Stimulated activated CD4-positive, alpha-beta T cell treated with anti-CD3 and anti-CD28 coated beads, Interleukin-1b, Interleukin-23, amount 100 ng/mL, for 24 hours (primary cell): ENCODE data around the gene RUSF1.
"Not testable (repeated sequence)": the region's sequence is repeated elsewhere in the genome, so short reads cannot be mapped to it uniquely, and the experiment has no call there.

Source experiments
- DNase-seq, 4 experiments: peaks; one replicate each; pipeline ENCODE4 v3.0.0-alpha.2; 2020; ENCODE audit warnings: low read depth in 4 of 4, low spot score in 1 of 4

RUSF1 gene

DNA sequence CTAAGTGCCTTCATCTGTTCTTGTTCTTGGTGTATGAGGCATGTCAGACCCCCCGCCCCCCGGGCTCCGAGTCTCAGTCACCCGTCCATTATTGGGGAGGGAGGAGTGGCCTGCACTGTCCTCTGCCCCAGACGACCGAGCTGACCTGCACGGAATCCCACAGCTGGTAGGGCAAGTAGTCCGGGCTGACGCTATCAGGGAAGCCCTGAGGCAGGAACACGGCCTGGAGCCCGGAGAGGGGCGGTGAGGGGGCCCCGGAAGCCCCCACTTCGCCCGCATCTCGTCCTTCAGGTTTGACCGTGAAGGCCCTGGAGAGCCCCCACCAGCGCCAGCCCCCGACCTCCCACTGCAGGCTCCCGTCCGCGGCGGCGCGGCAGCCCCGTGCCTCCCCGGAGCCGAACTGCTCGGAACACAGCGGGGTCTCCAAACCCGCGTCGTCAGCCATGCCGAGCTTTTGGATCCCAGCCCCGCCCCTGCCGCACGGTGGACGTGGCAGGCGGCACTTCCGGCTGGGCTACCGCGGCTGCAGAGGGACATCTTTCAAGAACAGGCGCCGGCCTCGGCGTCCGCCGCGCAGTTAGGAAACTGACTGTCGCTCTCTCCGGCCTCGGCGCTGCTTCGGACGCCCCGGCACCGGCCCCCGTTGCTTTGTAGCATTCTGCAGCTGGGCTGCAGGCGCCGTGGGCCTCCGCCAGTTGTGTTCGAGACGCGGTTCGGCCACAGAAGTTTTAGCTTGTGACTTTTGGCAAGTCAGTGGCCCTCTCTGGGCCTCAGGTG is at the start of gene RUSF1:
Gene RUSF1 (minus strand): TSS at position 463 of the 777 bp plus-strand sequence. CDS start 18 bp downstream, at position 445.
- DNase-seq, result peak; percentile 58 to 87 (median 74)

DNA sequence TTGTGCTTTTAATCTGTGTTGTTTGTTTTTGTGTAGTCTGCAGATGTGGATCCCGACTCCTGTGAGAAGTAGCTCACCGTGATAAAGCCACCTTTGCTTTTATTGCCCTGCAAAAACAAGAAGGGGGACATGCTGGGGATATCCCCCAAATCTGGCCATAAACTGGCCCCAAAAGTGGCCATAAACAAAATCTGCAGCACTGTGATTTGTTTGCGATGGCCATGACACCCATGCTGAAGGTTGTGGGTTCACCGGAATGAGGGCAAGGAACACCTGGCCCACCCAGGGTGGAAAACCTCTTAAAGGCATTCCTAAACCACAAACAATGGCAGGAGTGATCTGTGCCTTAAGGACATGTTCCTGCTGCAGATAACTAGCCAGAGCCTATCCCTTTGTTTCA is 34.6 kb upstream of the RUSF1 start:
- DNase-seq, result no peak

DNA sequence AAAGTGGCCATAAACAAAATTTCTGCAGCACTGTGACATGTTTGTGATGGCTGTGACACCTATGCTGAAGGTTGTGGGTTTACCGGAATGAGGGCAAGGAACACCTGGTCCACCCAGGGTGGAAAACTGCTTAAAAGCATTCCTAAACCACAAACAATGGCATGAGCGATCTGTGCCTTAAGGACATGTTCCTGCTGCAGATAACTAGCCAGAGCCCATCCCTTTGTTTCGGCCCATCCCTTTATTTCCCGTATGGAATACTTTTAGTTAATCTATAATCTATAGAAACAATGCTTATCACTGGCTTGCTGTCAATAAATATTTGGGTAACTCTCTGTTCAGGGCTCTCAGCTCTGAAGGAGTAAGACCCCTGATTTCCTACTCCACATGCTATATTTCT is 31.6 kb upstream of the RUSF1 start:
- DNase-seq, result not testable (repeated sequence)

DNA sequence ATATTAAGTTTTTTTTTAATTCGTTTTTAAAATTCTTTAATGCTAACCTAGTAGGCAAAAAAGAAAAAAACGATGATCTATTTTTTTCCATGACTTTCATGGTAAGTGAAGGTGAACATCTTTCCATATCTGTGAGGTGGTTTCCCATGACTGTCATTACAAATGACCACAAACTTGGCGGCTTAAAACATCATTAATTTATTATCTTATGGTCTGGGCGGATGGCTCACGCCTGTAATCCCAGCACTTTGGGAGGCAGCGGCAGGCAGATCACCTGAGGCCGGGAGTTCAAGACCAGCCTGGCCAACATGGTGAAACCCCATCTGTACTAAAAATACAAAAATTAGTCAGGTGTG is 30.0 kb upstream of the RUSF1 start:
- not testable (repeated sequence) for DNase-seq

DNA sequence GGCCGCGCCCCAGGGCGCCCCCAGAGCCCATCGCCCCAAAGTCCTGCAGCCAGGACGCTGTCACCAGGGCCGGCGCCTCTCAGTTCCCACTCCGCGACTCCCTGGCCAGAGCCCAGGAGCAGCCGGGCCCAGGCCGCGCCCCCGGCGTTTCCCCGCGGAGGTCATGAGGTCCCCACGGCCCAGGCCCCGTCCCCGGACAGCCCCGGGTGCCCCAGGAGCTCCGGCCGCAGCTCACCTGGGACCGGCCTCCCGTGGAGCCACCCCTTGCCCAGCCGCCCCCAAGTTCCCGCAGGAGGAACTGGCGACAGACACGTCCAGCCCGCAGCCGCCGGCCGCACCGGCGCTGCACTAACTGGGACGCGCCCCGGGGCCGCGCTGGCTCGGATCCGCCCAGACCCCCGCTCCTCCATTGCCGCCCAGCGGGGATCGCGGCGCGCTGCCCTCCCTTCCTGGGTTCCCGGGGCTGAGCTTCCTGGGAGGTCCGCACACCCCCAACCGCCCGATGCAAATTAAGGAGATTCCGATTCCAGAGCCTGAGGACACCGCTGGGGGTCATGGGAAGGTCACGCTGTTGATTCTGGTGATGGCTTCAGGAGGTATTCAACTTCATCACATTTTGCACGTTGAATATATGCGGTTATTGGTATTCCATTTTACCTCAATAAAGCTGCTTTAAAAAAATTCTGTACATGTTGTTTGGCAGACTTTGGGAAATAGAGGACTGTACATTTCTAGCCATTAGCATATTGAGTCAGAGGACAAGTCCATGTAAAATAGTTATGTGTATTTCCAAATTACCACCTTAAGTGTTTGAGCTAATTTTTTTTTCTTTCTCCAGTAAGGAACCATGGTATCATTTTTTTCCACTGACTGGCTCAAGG is 29.4 kb upstream of the RUSF1 start:
- no peak for DNase-seq

DNA sequence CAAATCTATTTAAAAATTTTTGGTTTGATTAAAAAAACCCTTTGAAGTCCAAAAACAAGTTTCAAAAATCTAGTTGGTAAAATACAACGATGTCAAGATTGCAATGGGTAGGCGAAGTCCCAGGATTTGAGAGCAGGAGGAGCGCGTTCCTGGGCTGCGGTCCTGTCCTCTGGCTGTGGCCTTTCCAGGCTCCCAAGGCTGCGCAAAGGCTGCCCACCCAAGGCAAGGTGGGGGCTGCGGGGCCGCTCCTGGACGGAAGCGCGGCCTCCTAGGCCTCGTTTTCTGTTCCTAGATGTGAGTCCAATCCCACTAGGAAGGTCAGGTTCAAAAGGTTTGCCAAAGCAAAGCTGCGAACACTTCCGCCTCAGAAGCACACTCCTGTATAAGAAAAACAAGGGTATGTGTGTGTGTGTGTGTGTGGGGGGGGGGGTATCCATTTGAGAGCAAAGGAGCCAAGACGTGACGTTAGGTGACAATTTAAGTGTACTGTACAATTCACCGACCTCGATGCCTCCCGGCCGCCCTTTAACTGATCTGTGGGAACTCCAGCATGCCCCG is 28.7 kb upstream of the RUSF1 start:
- DNase-seq, result no peak

DNA sequence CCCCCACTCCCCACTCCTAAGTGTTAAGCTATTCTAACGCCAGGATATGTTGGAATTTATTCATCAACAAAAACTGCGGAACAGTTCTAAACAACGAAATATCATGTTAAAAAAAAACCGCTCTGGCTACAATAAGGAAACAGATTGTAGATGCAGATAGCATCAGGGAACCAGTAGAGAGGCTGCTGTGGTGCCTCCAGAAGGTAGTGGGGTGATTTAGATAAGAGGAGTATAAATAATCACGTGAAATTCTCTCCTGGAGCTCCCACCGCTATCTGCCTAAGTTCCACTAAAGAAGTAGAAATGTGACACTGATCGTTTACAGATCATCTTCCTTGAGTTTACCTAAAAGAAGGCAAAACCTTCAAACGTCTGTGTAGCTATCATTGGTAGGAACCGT is 27.5 kb upstream of the RUSF1 start:
- no peak for DNase-seq

DNA sequence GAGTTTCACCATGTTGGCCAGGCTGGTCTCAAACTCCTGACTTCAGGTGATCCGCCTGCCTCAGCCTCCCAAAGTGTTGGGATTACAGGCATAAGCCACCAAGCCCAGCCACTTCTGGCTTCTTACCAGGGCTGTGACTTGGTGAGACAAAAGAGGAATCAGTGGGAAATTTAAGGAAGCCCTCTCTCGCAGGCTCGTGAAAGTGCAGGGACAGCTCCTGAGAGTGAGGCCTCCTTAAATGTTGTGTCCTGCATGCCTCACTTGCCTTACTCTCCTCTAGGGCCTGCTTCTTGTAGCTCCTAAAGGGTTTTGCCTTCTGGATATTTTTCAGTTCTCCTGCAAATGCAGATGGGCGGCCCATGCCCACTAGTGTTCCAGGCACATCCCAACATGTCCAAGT is 24.7 kb upstream of the RUSF1 start:
- DNase-seq, result no peak

DNA sequence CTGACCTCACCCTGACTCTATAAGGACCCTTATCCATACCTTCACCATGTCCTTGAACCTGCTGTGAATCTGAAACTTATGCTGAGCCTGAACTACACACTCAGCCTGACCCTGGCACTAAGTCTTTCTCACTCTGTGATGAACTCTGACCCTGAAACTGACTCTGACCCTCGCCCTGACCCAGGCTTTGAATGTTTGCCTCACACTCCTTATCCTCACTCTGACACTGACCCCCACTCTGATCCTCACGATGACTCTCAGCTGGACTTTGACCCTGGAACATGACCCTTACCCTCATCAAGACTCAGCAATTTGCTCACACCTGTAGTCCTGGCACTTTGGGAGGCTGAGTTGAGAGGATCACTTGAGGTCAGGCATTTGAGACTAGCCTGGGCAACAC is 23.9 kb upstream of the RUSF1 start:
- DNase-seq, result no peak

DNA sequence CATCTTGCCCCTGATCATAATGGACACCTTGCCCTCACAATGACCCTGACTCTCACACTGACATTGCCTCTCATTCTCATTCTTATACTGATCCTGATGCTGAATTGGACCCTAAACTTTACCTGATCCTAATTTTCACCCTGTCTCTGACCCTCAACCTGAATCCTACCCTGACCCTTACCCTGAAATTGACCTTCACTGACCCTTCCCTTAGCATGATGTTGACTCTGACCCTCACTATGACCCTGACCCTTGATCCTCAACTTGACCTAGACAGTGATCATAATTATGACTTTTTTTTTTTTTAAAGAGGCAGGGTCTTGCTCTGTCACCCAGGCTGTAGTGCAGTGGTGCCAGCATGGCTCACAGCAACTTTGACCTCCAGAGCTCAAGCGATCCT is 22.9 kb upstream of the RUSF1 start:
- DNase-seq, result no peak

DNA sequence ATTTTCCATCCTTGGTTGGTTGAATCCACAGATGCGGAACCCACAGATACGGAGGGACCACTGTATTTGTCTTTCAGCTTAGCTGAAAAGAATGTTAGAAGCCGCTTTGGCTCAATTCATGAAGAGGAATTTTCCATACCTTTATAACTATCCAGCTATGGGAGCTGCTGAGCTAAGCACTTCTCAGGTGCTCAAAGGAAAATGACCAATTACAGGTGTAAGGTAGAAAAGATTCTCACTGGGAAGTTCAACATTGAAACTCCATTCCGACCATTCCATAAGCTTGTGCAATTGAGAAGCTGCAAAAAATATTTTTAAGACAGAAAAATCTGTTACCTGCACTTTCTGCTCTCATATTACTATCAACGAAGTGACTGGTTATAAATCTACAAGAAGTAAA is 22.2 kb upstream of the RUSF1 start:
- no peak for DNase-seq

DNA sequence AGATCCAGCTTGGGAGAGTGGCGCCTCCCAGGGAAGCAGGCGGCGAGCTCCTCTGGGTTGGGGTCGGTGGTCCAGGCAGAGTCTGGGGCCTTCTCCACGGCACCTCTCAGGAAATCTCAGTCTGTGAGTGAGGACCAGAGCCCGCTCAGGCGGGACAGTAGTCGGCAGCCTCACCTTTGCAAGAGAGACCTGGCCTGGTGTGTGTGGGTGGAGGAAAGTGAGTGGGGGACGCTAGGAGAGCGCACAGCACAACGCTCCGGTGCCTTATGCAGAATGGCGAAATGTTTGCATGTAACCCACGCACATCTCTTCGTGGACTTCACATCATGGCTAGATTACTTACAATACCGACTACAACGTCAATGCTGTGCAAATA is 21.7 kb upstream of the RUSF1 start:
- DNase-seq, result no peak

DNA sequence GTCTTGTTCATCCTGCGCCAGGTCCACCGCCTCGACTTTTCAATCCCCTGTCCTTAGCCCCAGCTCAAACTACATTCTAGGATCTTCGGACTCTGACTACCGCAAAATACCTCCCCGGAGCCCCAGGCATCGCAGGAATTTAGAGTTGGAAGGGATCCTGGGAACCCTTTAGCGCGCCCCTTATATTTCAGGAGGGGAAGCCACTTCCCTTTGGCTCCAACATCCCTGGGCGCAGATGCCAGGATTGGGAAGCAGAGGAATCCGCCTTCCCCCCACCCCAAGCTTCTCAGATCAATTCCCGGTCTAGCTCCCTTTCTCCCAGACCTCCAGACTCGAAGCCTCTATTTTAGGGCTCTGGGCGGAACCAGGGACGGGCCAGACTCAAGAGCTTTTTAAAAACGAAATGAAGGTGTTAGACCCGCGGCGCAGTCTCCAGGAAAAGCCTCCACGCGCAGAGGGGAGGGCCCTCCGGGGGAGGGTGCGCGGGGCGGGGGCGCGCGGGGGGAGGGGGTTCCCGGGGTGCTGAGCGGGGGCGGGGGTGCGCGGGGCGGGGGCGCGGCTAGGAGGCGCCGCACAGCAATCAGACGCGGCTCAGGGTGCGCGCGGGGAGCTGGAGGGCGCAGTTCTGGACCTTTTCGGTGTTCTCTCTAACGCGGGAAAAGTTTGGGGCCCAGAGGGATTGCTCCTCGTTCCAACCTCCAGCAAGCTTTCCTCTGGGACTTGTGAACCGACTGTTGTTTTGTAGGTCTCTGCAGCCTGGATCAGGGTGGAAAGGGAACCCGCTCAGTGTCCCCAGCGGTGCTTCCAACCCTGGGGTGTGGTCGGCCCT is 21.1 kb upstream of the RUSF1 start:
- DNase-seq, result no peak

DNA sequence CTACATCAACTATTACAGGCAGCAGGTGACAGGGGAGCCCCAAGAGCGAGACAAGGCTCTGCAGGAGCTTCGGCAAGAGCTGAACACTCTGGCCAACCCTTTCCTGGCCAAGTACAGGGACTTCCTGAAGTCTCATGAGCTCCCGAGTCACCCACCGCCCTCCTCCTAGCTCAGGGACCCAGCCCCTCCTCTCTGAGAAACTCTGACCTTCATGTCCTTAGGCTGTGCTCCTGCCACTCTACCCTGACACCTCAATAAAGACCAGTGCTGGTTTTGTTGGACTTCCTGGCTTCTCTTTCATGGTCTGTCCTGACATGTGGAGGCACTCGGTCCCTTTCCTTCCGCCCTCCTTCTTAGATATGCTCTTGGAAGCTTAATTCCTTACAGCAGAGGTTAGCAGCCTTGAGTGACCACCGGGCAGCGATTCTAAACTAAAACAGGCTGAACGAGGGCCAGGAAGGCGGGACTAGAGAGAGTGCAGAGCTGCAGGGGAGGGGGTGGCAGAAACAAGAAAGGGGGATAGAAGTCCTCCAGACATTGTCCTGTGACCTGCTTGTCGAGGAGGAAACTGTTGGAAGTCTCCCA is 20.4 kb upstream of the RUSF1 start:
- no peak for DNase-seq

DNA sequence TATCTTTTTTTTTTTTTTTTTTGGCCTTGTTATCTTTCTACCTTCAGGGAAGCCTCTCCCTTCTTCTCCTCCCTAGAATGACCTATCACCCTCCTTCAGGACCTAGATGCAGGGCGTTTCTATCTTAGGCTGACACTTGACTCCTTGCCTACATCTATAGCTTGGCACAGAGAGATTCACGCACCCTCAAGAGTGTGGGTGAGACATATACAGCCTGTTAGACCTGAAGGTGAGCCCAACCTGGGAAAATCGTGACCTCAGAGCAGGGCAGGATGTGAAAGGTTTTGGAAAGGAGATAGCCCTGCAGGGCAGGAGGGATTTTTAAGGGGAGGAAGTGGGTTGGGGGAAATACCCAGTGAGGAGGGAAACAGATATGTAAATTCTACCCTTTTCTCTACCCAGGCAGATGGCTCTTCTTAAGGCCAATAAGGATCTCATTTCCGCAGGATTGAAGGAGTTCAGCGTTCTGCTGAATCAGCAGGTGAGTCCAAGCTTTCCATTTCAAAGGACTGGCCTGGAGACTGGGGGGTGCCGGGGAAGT is 19.6 kb upstream of the RUSF1 start, which contains the start of gene AHSP:
Gene AHSP (plus strand): TSS at position 167 of the 541 bp plus-strand sequence. CDS start 240 bp downstream, at position 407.
- DNase-seq, result no peak

DNA sequence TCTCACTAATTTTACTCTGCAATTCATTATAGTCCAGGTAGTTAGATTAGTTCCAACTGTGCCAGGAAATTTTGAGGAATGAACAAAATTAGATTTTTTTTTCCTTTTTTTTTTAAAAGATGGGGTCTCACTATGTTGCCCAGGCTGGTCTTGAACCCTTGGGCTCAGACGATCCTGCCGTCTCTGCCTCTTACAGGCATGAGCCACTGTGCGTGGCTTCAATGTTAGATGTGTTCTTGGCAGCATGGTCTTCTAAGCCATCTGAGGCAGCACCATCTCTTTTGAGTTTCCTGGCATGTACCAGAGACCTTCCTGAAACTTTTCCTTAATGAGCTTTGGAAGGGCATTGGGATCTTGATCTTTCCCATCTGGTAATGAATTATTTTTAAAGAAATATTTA is 16.9 kb upstream of the RUSF1 start:
- DNase-seq, result no peak

DNA sequence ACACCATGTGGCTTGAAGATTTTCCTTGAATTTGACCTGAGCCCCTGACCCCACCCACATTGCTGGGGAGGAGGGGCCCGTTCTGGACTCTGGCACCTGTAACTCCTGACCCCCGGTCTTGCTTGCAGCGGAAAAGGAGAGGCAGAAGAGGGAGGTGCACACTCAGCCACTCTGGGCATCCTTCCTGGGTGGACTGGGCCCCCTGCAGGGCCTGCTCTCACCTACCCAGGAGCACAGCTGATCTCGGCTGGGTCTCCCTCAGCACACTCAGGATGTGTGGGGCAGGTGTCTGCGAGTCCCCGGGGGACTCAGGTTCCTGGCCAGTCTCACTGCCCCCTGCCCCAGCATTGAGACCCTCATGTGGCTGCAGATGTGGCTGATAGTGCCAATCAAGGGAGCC is 15.6 kb upstream of the RUSF1 start:
- not testable (repeated sequence) for DNase-seq

DNA sequence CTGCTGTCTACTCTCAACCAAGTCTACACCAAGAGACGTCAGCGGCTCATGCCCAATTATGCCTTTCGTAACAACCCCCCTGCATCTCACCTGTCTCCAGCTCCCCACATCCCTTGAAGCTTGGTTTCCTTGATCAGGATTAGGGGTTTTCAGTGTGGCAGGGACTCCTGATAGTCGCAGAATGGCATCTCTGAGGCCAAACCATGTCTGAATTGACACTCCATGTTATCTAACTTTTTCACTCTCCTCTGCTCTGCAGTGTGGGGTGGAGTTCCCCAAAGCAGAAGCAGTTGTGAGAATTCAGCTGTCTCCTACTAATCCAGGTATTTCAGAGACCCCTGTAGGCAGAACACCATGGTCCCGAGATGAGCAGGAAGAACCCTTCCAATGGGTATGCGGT is 13.9 kb upstream of the RUSF1 start:
- DNase-seq, result no peak

DNA sequence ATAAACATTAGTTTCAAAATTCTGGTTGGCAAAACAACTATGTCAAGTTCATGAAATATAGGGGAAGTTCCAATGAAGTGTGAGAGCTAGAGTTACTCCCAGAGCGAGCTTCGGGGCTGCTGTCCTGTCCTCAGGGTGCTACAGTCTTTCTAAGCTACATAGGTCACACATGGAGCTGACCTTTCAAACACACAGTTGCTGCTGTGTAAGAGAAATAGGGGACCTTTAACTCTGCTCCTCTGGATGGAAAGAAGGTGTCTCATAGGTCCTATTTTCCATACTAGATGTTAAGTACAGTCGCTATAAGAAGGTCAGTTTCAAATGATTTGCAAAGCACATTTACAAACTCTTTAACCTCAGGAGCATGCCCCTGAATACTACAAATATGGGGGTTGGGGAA is 13.2 kb upstream of the RUSF1 start:
- DNase-seq, result no peak

DNA sequence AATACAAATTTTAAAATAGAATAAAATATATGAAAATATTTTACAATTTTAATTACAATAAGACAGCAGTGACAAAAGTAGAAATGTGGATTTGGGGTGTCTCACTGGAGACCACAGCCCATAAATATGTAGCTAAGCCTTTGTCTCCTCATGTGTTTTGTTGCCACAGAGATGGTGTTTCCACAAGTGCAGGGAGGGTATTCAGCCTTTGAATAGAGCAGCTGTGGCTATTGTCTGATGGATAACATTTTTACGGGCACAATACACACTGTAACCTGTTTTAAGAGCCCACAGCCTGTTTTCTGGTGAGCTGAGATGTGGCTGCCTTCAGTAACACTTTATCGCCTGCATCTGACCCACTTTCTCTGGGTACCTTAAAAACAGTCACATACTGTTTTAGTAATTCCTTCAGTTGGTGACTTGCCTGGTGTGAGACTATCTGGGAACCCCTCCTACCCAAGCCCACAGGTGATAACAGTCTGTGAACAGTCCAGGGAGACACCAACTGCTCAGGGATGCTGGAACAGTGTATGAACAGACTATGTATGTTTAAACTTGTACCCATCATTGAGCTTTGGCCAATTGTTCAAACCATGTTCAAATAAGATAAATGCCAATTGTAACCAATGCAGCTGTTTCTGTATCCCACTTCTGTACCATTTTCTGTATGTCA is 11.7 kb upstream of the RUSF1 start:
- DNase-seq, result no peak
